ENCODE measurements around the gene IGFBP5.

IGFBP5 gene

DNA sequence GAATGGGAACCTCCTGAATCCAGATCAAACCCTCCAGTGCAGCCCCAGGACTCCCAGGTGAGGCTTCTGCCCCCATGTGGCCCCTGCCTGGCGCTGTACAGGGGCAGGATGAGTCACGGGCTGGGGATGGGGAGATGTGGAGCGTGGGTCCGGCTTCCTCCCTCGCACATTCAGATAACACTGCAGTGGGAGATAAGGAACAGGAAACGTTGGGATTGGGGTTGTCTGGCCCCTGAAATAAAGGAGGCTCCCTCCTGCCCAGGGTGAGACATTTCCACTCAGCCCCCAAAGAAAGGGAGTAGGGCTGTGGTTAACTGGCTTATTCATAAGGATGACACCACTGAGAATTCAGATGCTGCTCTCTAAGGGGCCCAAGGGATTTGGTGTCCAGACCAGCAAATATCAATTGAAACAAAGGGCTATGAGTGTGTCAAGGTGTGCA, 30.7 kb downstream of the IGFBP5 start:
- H3K27ac ChIP-seq: peak overlapping the region; percentile 60
- no peak for TF ChIP-seq ZFX (IDR thresholded peaks at IDR 0.05)
- TF ChIP-seq, protein P1, sequence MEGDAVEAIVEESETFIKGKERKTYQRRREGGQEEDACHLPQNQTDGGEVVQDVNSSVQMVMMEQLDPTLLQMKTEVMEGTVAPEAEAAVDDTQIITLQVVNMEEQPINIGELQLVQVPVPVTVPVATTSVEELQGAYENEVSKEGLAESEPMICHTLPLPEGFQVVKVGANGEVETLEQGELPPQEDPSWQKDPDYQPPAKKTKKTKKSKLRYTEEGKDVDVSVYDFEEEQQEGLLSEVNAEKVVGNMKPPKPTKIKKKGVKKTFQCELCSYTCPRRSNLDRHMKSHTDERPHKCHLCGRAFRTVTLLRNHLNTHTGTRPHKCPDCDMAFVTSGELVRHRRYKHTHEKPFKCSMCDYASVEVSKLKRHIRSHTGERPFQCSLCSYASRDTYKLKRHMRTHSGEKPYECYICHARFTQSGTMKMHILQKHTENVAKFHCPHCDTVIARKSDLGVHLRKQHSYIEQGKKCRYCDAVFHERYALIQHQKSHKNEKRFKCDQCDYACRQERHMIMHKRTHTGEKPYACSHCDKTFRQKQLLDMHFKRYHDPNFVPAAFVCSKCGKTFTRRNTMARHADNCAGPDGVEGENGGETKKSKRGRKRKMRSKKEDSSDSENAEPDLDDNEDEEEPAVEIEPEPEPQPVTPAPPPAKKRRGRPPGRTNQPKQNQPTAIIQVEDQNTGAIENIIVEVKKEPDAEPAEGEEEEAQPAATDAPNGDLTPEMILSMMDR (conservative IDR thresholded peaks at IDR 0.05): no peak

GRCh38 chr2:216663846-216664245, 31.5 kb downstream of the IGFBP5 start:
- TF ChIP-seq, protein P1 (conservative IDR thresholded peaks at IDR 0.05): no peak
- TF ChIP-seq ZFX (IDR thresholded peaks at IDR 0.05): no peak
- no peak overlapping the region for H3K27ac ChIP-seq

GRCh38 chr2:216663106-216663505, 32.2 kb downstream of the IGFBP5 start:
- TF ChIP-seq ZFX (IDR thresholded peaks at IDR 0.05): no peak
- TF ChIP-seq, protein P1 (conservative IDR thresholded peaks at IDR 0.05): no peak
- H3K27ac ChIP-seq: no peak overlapping the region

DNA sequence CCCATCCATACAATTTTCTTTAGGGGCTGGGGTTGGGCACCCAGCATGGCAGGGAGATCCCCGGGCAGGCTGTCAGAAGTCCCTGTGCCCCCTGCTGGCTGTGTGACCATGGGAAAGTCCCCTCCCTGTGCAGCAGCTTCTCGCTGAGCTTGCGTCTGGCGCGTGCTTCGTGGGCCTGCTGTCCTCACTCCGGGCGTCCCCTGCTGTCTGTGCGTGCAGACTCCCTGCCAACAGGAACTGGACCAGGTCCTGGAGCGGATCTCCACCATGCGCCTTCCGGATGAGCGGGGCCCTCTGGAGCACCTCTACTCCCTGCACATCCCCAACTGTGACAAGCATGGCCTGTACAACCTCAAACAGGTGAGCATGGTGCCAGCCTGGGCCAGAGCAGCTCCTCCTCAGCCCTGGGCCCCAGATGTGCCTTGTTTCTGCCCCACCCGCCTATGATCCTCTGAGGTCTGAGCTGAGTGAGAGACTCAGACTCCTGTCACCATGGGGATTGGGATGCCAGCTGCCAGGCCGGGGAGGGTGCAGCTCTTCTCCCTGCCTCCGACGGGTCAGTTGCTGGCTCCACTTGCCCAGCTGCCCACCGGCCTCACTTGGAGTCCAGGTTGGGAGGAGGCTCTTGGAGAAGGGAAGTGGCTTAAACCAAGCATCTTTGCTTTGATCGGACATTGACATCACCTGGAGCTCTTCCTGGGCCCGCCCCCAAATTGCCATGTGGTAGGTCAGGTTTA, 33.5 kb downstream of the IGFBP5 start:
- H3K27ac ChIP-seq: no peak overlapping the region
- TF ChIP-seq, protein P1 (conservative IDR thresholded peaks at IDR 0.05): no peak
- TF ChIP-seq ZFX (IDR thresholded peaks at IDR 0.05): no peak

GRCh38 chr2:216661051-216661450, 34.3 kb downstream of the IGFBP5 start:
- H3K27ac ChIP-seq: no peak overlapping the region
- no peak for TF ChIP-seq ZFX (IDR thresholded peaks at IDR 0.05)
- TF ChIP-seq, protein P1 (conservative IDR thresholded peaks at IDR 0.05): no peak

DNA sequence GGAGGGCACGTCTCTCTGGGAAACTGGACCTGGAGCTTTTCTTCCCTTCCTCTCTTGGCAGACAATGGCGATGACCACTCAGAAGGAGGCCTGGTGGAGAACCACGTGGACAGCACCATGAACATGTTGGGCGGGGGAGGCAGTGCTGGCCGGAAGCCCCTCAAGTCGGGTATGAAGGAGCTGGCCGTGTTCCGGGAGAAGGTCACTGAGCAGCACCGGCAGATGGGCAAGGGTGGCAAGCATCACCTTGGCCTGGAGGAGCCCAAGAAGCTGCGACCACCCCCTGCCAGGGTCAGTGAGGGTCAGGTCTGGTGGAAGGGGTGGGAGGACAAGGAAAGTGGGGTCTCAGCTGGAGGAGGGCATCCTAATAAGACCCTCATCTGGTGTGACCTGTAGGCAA, 34.9 kb downstream of the IGFBP5 start:
- TF ChIP-seq ZFX (IDR thresholded peaks at IDR 0.05): no peak
- TF ChIP-seq, protein P1 (conservative IDR thresholded peaks at IDR 0.05): no peak

GRCh38 chr2:216659276-216659675, 36.1 kb downstream of the IGFBP5 start:
- TF ChIP-seq ZFX (IDR thresholded peaks at IDR 0.05): no peak
- TF ChIP-seq, protein P1 (conservative IDR thresholded peaks at IDR 0.05): no peak
- H3K27ac ChIP-seq: no peak overlapping the region

More for the DNA sequence above, 34.9 kb downstream of the IGFBP5 start:
- H3K27ac ChIP-seq: no peak overlapping the region

Data from C4-2B (cell line).